Stimulated activated CD4-positive, alpha-beta T cell treated with anti-CD3 and anti-CD28 coated beads, Interleukin-4, amount 100 ng/mL, for 1 hour (primary cell): ENCODE measurements around the gene TRIM32.
"Not testable (repeated sequence)": the region's sequence is repeated elsewhere in the genome, so short reads cannot be mapped to it uniquely, and the experiment has no call there.

Experiments
- DNase-seq: peaks from one replicate; pipeline ENCODE4 v3.0.0-alpha.2; 2020

The TRIM32 gene

DNA sequence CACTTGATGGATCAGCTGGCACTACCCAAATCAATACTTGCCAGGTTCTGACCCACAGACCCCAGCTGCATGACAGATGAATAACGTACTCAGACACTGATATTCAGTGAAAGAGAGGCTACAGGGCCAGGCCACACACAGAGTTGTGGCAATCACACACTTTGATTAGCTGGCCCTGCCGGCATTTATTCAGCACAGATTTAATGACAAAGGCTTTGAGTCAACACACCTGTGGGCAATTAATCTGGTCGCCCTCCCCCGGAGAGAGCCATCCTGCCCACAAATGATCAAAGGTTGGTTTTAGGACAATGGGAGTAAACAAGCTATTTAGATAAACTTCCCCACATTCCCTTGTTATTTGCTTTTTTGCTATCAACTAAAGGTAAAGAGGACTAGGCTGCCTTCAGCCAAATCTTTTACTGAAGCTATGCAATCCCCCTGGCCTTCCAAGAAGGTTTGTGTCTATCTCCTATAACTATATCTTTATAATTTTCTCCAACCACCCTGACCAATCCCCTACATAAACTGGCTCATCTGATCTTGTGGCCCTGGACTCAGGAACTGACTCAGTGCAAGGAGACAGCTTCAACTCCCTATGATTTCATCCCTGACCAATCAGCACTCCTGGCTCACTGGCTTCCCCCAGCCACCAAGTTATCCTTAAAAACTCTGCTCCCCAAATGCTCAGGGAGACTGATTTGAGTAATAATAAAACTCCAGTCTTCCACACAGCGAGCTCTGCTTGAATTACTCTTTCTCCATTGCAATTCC, 12.7 kb upstream of the TRIM32 start:
- DNase-seq, result no peak

GRCh38 chr9:116683535-116683934, 3.6 kb upstream of the TRIM32 start:
- DNase-seq, result no peak

DNA sequence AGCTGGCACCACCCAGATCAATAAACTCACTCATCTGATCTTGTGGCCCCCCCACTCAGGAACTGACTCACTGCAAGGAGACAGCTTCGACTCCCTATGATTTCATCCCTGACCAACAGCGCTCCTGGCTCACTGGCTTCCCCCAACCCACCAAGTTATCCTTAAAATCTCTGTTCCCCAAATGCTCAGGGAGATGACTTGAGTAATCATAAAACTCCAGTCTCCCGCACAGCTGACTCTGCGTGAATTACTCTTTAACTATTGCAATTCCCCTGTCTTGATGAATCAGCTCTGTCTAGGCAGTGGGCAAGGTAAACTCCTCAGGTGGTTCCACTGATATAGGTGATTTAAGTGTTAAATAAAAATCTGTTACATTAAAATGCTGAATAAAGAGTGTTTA, 1.9 kb upstream of the TRIM32 start:
- no peak for DNase-seq

DNA sequence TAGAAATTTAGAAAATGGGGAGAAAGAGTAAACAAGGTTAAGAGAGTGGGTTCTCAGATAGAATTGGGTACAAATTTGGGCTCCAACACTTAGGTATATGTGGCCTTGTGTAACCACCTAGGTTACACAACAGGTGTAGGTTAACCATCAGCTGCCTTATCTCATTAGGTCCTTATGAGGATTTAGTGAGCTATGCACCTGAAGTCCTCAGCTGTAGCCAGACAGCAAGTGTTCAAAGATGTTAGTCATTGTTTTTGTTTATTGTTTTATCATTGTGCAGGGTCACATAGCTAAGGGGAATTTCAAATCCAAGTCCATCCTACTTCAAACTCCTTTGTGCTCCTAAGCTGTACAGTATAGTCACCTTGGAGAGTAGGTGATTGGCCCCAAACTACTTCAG, 970 bp upstream of the TRIM32 start:
- no peak for DNase-seq

DNA sequence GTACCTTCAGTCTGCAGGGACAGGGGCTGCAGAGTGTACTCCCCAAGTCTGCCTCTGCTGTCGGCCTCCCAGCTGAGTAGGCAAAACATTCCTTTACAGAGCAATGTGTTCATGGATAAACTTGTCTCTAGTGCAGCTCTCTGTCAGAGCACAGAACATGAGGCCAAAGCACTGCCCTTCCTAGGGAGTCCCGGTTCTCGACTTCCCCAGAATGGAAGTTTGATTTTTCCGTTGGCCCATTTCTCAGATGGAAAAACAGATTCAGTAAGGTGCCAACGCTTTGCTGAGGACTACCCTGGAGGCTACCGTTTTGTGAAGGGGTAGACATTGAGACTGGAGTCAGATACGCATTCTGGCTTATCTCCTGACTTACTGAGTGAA, 422 bp upstream of the TRIM32 start:
- DNase-seq, result no peak

DNA sequence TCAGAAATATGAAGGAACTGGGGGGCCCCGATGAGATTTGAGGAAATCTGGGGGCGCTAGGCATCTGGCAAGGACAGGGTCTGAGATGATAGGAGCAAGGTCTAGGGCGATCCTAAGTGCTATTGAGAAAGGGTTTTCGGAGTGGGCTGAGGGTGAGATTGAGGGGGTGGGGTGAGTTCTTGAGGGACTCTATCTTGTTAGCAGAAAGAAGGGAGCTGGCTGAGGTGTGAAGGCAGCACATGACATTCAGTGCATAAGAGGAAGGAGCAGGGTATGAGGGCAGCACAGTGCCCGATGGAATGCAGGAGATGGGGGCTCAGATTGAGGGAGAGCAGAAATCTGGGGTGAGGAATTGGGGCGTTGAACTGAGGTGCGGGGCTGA, 640 bp downstream of the TRIM32 start:
- no peak for DNase-seq

DNA sequence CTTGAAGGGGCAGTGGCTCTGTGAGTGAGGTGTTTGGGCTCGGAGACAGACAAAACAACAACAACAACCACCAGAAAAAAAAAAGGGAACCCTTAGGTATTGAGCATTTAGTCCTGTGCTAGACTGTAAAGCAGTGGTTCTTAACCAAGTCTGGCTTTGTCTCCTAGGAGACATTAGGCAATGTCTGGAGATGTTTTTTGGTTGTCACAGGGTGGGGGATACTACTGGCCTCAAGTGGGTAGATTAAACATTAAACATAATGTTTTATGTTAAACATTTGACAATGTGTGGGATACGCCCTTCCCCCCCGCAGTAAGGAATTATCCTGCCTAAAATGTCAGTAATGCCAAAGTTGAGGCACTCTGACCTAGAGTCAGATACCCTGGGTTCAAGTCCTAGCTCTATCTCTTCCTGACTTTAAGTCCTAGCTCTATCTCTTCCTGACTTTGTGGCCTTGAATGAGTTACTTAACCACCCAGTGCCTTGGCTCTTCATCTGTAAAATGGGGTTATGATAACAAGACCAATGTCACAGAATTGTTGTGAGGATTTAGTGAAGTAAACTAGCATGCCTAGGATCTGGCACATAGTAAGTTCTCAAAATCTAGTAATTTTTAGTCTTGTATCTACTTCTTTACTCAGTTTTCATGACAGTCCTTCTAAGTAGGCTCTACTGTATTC, 1.8 kb downstream of the TRIM32 start:
- no peak for DNase-seq

DNA sequence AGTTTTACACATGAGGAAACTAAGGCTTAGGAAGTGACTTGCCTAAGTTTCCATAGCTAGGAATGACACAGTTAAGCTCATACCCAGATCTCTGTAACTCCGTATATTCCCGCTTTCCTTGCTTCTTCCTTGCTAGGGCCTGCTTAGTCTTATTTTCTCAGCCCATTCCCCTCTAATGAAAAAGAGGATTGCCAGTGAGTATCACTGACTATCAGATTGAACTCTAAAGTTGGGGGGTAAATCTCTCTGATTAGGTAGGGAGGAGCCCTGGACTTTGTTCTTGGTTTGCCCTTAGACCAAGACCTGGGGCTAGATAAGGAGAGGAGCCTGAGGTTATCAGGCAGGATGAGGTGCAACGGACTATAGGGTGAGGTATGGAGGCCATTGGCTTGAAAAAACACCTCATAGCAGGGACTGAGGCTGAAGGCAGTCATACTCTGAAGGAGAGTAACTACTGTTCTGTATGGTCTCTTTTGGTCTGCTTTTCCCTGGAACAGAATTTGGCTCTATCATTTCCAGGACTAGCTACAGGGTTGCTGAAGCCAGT, 2.5 kb downstream of the TRIM32 start:
- DNase-seq, result no peak

DNA sequence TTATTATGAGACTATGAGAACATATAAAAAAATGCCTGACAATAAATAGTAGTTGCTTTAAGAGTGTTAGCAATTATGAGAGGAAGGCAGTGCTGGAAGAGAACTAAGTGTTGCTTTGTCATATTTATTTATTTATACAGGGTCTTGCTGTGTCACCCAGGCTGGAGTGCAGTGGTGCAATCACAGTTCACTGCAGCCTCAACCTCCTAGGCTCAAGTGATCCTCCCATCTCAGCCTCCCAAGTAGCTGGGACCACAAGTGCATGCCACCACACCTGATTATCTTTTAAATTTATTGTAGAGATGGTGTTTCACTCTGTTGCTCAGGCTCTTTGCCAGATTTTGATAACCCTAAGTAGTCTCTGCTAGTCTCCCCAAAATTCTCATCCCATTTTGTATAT, 3.7 kb downstream of the TRIM32 start:
- not testable (repeated sequence) for DNase-seq

GRCh38 chr9:116691607-116692006, 4.5 kb downstream of the TRIM32 start:
- DNase-seq, result no peak

DNA sequence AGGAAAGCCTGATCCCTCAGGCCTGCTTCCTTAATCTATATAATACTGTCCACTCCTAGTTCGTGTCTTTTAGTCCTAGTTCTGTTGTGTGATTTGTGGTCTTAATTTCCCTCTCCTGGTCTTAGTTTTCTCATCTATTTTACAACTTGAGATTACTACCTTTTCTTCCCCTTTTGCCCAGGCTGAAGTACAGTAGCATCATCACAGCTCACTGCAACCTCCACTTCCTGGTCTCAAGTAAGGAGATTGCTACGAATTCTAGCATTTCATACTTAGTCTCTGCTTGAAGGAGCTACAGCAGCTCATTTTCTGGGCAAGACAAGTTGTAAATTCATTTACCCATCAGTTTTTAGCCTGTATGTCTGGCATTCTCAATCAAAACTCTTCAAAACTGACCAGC, 5.5 kb downstream of the TRIM32 start:
- DNase-seq, result no peak

DNA sequence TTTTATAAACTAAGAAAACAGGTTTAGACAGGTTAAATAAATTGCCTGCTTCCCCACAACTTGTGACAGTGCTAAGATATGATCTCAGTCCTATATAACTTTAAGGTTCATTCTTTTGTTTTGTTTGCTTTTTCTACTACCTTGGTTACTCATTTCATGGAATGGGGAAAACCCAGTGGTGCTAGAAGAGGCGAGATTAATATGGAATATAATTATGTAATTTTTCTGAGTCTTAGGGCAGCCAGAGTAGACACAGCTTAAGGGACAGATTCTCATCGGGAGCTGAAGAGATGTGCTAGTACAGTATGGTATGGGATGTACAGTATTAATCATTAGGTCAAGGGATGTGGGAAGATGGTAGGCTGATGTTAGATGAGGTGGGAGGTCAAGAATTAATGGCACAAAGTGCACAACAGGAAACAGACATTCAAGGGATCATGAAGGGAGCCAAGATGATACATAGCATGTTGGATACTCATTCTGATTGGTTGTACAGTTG, 6.2 kb downstream of the TRIM32 start:
- DNase-seq, result no peak

DNA sequence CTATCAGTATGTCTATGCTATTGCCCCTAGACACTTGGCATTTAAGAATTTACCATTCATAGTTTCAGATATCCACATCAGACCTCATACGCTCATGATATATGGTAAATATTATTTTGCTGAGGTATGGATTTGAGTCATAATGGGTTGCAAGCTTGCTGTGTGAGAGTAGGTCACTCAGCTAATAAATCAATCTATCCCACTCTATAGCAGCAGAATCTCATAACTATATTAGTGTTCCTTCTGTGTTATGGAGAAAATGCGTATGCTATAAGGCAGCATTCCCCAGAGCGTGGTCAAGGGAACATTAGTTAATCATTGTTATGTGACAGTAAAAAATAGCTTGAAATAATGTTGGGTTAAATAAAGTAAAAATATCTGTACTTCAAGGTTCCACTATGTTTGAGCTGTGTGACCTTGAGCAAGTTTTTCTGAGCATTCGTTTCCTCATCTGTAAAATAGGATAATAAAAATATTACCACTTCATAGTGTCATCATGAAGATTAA, 7.7 kb downstream of the TRIM32 start:
- no peak for DNase-seq

- no peak for DNase-seq
These were observed 8.3 kb downstream of the TRIM32 start for GRCh38 chr9:116695438-116695837.

- DNase-seq, result no peak
These were observed 10.3 kb downstream of the TRIM32 start for GRCh38 chr9:116697362-116697761.

DNA sequence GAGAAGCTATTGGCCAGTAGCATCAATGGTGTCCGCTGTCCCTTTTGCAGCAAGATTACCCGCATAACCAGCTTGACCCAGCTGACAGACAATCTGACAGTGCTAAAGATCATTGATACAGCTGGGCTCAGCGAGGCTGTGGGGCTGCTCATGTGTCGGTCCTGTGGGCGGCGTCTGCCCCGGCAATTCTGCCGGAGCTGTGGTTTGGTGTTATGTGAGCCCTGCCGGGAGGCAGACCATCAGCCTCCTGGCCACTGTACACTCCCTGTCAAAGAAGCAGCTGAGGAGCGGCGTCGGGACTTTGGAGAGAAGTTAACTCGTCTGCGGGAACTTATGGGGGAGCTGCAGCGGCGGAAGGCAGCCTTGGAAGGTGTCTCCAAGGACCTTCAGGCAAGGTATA, 10.8 kb downstream of the TRIM32 start:
- DNase-seq, result no peak

DNA sequence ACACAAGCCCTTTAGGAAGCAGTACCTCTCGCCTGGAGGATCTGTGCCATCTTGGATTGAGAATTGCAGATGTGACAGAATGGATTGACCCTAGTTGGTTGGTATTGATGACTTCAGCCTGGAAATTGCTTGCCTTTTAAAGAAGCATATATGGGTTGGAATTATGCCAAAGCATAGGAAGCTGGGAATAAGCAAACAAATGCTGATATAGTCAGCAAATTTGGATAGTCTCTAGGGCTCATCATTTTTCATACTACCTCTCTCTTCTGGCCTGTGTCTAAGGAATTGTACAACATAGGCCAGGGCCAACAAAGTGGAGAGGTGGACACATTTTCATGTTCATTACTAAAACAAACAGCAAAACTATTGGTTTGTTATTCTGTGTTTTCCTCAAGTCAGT, 13.2 kb downstream of the TRIM32 start:
- no peak for DNase-seq

- no peak for DNase-seq
These were observed 14.1 kb downstream of the TRIM32 start for GRCh38 chr9:116700882-116701865.

DNA sequence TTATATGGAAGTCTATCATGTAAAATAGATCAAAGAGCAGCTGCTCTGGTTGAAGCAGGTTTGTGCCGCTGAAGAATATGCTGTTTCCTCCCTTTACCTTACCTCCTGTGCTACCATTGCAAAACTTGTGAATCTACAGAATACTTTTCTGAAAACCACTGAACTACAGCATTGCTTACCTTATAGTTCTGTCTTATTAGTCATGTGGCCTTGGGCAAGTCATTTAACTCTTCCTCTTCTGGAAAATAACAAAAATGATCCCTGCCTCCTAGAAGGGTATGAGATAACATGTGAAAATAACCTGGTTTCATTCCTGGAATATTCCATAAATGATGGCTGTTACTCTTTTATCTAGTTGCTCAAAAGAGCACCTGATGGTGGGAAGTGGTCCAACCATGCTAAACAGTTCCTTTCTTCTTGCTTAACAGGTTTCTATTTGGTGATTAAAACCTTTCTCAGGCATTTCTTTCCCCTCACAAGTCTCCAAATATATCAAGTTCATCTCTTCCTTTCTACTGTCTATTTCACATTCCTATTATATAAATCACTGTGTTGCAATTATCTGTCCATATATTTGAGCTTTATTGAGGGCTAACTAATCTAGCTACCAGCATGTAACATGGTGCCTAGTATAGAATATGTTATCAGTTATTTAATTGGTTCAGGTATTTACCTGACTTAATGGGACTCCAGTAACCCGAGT, 15.0 kb downstream of the TRIM32 start:
- no peak for DNase-seq

DNA sequence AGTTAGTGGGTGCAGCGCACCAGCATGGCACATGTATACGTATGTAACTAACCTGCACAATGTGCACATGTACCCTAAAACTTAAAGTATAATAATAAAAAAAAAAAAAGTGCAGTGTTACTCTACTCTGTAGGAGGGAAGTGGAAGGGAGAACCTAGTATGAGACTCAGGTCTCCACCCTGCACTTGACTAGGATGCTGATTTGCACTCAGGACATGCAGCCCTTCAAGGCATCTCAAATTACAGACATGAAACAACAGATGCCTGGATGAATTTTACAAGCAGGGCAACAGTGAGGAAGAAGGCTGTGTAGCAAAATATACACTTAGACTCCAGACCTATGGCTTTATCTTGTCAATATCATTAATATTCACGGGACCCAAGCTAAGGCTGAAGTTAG, 16.5 kb downstream of the TRIM32 start:
- no peak for DNase-seq

DNA sequence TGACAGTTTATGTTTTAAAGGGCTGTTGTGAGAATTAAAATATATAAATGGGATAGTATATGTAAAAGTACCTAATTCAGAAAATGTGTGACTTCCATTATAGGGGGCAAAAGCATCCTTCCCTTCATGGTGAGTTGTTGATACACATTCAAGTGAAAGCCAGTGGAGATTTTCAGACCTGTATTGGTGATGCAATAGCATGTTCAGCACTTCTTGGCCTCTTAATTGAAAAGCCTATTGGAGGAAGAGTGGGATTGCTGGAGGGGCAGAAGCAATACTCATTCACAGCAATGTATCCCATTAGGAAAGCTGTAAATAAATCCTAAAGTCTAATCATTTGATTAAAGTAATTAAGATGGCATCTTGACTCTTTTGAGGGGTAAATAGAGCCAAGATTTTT, 17.4 kb downstream of the TRIM32 start:
- no peak for DNase-seq

GRCh38 chr9:116705531-116705930, 18.4 kb downstream of the TRIM32 start:
- no peak for DNase-seq
